ENCODE data around the gene SHC3.

DNA sequence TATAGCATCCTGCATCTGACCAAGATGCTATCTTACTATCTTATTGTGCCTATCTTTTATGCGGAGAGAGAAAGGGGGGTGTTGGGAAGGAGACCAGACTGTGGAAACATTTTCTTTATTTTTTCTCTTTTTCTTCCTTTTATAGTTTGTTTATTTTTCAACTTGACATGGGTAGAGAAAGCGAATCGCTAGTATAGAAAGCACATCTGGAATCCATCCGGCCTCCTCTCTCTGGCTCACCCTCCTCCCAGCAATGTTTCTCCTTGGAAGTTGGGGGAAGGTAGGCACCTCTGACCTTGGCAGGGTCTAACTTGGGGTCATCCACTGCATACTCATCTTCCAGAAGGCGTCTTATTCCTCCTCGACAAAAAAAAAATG is 183.4 kb downstream of the SHC3 start:
- no peak for TF ChIP-seq CTCF (IDR thresholded peaks at IDR 0.05)
- no peak for TF ChIP-seq POLR2A (IDR thresholded peaks at IDR 0.05)
